Forelimb muscle (tissue), 1 donor: Measurements from ENCODE around the gene TMEM14A. TPM values are rescaled to one million over a fixed set of nuclear protein-coding genes. Genes with fewer than 3 reads are reported as not detected.
"Not testable (repeated sequence)": the region's sequence is repeated elsewhere in the genome, so short reads cannot be mapped to it uniquely, and the experiment has no call there.

ENCODE experiments used
- DNase-seq: peaks from one replicate; pipeline ENCODE4 v3.0.0-alpha.2; 2013; ENCODE audit warnings: low read depth
- polyA plus RNA-seq: library from polyadenylated mRNA; unstranded; fragments of 120-200 nt; gene quantifications from one replicate; pipeline ENCODE4 v1.2.1, GENCODE V29; 2013; ENCODE audit not compliant: insufficient read length

The TMEM14A gene
- polyA plus RNA-seq, 1 donor = 14.5 TPM

DNA sequence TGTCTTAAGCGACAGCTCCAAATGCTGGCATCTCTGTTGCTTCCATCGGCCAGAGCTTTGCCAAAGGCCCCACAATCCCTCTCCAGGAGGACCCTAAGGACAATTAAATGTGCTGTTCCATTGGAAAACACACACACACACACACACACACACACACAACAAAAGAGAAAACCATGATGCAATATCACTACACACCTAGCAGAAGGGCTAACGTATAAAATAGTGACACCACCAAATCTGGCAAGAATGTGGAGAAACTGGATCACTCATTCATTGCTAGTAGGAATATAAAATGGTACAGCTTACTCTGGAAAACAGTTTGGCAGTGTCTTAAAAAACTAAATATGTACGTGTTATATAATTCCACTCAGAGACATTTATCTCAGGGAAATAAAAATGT is 13.0 kb upstream of the TMEM14A start:
- no peak for DNase-seq

DNA sequence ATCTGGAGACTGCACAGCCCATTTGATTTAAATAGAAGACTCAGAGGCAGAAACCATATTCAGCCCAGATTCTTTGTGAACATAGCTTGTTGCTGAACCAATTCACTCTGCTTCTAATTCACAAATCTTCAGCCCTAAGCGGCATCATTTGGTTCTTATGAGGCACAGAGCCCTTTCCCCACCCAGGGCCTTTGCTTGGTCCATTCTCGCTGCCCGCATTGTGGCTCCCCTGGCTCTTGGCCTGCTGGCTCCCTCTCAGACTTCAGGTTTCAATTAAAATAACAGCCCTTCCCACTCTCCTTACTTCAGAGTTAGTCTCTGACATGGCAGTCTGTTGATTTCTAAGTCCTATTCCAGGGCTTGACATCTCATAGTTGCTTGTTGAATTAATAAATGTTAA is 9.4 kb upstream of the TMEM14A start:
- no peak for DNase-seq

DNA sequence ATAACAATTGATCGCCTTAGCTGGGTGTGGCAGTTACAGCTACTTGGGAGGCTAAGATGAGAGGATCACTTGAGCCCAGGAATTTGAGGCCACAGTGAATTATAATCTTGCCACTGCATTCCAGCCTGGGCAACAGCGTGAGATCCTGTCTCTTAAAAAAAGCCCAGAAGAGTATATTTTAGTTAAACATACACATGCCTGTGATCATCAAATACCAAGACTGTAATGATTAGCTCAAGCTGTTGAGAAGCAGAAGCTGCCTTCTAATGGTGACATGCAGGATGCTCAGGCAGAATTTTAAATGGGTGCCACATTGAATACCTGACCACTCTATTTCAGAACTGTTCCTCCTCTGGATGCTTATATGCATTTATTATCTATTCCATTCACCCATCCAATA is 8.9 kb upstream of the TMEM14A start:
- no peak for DNase-seq

DNA sequence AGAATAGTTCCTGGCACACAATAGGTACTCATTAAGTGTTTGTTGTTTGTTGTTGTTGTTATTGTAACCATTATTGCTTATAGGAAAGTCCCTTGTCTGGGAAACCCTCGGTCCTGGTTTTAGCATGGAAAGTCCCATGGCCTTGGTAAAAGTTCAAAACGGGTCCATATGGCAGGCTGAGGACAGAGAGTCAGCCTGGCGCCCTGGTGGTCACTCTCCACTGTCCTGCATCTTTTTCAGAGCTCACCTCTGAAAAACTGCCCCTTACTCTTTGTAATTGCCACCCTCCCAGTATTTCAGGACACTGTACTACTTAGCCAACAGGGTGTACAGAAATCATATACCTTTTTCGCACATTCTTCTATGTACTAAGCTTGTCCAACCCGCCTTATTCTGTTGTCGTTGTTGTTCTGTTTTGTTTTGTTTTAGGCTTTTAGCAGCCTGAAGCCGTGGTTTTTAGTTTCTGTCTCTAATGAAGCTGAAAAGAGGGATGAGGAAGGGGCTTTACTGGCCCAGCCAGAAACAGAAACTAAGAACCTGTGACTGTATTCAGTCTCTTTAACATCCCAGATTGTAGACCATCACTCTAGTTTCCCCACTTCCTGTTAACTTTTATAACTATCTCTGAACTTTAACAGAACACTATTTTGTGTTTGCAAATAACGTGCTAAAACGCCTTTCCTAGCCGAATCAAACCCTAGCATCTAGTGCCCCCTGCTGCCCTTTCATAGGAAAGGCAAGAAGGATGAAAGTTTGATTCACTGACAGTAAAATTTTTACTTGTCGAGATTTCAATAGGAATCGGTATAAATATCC is 7.6 kb upstream of the TMEM14A start:
- DNase-seq = peak; percentile 65

DNA sequence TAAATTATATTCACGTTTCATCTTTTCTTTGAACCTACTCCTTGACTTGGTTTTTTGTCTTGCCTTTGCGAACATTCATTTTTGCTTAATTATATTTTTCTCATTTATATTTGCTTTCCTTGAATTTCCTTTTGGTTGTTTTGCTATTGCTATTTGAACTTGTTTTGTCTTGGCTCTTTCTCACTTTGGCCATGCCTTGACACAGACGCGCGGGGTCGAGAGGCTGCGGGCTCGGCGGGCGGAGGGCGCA is 7.1 kb upstream of the TMEM14A start:
- no peak for DNase-seq

DNA sequence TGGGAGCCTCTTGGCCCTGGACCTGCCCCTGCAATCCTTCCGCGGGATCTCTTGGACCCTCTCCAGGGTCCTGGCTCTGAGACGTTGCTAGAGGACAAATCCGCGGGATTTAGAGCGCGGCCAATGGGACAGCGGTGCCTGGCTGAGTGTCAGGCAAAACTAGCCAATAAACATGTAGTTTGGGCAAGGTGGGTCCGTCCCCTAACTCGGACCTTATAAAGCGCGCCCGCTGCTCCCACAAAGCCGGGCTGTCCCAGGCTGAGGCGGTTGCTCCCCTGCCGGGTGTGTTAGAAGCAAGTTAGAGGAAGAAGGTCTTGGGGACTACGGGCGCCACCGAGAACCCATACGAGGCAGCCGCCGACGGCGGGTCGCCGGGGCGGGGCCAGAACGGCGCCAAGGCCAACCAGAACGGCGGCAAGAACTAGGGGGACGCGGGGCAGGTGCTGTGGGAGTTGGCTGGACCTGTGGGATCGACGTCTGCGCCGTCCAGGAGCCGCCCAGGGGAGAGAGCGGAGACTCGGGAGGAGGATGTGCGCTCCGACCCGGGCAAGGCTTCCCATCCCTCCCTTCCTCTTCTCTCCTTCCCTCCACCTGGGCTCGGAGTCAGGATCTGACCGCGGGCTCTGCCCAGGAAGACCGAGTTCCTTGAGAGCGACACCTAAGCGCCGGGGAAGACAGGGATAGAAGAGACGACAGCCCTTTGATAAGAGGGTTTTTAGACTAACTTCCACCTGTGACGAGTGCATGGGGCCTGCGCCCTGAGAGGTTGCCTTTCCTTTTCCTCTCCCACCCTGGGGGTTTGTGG is 6.5 kb upstream of the TMEM14A start:
- peak; percentile 80 for DNase-seq

DNA sequence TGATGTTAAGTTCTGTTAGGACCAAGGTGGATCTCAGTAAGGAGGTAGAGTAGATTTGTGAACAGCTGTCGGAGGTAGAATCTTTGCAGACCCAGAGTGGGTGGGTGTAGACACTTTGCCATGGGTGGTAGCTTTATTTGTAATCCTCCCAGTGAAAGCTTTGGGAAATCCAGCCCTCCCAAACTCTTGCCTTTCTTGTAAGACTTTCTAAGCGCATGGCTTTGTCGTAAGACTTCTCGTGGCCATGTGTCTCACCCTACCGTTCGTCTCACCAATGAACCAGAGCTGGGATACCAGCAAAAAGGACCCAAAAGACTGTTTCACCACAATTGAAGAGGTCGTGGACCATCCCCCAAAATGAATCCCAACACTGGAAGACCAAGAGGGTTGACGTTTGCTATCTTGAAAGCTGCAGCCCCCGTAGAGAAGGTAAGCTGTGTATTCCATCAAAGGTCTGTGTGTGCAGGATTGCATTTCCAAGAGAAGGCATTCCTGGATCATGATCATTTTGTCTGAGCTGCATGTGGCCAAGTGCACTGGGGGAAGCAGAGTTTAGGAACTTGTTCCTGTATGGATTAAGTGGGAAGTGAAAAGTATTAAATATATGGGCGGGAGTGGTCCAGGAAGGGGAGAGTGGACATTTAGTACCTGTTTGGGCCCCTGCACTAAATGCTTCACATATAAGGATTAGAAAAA is 5.8 kb upstream of the TMEM14A start:
- no peak for DNase-seq

DNA sequence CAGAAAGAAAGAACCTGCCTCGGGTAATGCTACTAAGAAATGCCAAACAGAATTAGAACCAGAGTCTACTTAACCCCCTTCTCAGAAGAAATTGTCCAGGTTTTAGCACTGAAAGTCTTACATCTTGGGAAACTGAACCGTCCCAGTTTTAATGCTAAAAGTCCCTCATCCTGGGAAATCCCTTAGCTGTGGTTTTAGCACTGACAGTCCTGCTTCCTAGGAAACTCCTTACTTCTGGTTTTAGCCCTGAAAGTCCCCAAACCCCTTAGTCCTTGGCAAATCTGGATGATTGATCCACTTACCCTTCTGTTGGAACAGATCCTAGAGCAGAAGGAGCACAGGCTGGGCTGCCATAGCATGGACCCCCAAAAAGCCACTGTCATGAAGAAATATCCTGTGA is 4.8 kb upstream of the TMEM14A start:
- DNase-seq = no peak

DNA sequence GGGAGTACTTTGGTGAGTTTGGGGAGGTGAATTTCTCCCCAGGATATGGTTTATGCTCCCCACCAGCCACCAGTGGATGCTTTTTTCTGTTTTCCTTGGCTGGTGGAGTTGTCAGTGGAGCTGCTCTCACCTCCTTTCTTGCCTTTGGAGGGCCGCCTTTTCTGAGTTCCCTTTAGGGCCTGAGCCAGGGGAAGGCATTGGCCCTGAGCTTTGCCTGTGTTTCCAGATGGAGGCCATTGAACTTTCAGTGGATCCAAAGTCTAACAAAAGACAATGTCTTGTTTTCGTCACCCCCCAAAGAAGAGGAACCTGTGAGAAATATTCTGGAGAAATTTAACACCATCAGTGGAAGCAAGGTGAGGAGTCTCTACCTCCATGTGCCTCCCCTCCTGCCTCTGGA is 4.4 kb upstream of the TMEM14A start:
- no peak for DNase-seq

DNA sequence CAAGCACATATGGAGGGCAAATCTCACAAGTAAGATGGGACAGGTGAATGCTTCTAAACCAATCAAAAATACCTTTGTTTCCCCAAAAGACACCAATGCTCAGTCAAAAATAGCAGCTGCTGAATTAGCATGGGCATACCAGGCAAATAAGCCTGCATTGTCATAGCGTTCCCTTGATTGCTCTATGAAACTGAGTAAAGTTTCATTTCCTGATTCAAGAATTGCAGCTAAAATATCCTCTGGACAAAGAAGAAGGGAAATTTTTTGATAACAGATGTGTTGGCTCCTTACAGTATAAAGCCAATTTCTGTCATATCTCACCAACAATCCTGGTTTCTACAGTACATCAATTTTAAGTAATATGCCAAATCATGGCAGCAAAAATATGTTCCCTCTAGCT is 3.3 kb upstream of the TMEM14A start:
- DNase-seq = no peak

DNA sequence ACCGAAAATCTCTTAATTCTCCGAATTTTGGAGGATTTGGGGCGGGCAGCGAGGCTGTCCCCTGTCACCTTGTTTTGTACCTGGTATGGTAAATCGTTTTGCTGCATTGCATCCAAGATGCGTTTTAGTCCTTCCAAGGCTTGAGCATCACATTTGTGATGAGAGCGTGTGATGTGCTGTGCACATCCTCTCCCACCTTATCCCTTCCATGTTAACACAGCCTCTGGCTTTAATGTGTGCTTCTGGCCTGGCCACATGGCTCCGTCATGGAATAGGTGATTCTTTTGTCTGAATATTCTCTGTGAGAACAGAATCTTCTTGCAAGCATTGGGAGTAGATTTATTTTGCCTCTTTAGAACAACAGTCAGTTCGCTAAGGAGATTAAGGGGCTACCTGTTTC is 763 bp downstream of the TMEM14A start:
- no peak for DNase-seq

DNA sequence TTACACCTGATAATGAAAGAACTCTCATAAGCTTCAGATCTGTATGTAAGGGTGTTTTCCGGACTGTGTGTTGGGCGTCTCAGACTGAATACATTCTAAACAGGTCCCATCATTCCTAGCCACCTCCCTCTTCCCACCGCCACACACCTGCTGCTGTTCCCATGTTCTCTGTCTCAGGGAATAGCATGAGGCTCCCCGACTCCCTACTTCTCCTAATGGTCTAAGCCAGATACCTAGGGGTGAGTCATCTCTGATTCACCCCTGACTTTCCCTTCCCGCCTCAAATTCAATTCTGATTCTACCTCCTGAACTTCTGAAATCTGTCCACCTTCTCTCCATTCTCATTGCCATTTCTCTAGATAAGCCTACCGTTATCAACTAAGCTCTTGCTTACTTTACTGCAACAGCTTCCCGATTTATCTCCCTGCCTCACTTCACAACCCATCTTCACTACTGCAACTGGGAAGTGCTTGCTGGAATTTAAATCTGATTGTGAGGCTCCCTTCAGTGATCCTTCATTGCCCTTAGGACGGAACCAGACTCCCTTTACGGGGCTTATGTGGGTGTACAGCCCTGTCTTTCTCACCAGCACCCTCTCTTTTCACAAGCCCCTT is 1.6 kb downstream of the TMEM14A start:
- DNase-seq = no peak

DNA sequence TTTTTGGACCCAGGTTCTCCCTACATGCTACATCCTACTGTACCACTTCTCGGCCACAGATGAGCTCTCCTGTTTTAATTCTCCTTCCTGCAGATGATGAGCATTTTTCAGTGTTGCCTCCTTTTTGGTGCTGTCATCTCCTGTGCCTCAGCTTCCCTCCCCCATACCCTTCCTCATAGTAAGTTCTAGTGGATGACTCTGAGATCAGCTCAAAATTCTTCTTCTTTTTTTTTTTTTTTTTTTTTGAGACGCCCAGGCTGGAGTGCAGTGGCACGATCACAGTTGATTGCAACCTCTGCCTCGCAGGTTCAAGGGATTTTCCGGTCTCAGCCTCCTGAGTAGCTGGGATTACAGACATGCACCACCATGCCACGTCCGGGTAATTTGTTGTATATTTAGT is 3.8 kb downstream of the TMEM14A start:
- DNase-seq = no peak

DNA sequence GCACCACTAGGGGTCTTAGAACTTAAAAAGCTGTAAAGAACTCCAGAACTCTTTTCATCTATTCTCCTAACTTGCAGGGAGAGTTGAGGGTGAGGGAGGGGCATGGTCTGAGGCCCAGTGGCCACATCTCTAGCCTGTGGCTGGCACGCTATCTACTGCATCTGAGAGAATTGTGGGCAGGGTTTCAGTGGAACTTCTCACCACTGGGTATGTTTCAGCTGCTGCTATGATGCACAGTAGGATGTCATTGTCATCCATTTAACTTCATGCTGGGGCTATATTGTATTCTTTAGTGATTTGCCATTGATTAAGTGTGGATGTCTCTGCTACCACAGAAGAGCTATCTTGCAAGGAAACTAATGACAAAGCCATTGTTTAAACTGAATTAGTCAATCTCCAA is 4.5 kb downstream of the TMEM14A start:
- no peak for DNase-seq

DNA sequence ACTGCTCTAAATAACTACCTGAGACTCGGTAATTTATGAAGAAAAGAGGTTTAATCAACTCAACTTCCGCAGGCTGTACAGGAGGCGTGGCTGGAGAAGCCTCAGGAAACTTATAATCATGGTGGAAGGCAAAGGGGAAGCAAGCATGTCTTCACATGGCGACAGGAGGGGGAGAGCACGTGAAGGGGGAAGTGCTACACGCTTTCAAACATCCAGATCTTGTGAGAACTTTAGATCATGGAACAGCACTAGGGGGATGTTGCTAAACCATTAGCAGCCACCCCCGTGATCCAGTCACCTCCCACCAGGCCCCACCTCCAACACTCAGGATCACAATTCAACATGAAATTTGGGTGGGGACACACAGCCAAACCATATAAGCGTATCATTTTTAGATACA is 5.7 kb downstream of the TMEM14A start:
- DNase-seq = not testable (repeated sequence)

DNA sequence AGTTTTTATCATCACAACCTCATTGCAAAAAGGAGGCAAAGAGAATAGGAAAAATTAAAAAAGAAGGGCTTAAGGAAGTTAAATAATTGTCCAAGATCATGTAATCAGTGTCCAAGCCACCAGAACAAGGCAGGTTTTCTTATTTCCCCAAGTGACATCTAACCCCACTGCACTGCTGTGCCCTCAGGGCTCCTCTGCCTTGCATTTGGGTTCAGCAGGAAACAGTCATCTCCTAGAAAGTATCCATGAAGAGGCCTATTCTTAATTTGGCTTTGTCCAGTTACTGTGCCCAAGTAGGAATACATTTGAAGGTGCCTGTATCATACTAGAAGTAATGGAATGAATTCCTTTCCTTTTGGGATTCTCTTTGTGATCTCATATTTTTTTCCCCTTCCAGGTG is 10.5 kb downstream of the TMEM14A start:
- DNase-seq = no peak

DNA sequence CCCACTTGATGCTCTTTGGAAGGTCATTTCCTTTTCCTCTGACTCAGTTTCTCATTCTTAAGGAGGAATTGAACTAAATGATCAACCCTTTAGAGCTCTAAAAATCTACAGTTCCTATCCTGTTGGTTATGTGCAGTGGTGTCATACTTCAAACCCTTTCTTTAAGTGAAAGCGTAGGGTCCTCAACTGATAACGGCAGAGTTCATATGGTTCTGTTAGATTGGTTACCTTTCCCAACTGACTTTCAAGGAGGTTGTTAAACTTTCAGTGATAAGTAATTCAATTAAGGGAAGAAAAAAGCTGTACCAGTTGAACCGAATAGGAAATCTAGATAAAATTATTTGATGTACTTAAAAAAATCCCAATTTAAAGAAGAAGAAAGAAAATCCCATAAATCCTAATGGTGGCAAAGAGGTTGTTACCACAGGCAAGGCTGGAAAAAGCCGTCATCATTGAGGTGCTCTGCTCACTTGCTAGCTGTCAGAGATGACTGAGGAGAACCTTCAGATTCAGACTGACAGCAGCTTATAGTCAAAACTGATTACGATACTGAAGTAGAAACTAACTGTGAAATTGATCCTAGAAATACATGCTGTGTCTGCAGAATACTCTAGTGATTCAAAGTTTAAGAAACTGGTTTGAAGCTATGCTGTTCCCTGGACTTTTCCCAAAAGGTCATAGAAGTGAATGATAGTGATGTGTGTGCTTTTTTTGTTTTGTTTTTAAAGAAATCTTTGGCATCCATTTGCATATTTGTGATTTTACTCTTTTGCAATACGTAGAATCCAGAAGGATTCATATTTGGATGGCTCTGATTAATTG is 16.2 kb downstream of the TMEM14A start:
- DNase-seq = no peak

DNA sequence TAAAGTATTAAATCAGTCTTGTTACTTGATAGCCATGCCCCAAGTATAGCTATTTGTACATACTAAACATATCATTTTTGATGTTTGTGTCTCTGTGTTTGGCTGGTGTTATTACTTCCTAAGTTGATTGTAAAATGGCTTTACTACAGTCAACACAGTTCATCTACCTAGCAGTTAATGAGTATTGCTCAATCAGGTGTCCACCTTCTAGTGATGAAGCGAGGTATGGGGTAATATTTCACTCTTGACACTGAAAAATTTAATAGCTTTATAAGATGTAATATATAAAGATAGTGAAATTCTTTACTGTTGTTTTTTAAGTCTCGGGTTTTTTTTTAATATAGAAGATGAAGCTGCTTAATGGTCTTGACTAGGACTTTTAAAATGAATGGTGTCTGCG is 18.9 kb downstream of the TMEM14A start:
- no peak for DNase-seq

DNA sequence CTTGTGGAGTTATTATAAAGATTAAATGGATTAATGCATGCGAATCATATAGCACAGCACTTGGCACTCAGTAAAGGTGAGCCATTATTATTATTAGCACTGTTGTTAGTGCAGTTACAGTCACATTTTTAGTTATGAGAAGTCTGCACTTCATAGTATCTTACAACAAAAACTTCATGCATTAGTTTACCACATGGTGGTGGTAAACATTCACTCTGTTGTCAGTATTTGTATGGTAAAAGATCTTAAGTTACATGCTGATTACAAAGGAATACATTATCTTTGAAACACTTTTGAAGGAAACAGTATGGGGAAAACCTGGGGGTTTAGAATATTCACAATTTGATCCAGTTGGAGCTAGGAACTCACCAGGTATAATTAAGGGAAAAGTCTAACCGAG is 20.8 kb downstream of the TMEM14A start:
- DNase-seq = no peak

DNA sequence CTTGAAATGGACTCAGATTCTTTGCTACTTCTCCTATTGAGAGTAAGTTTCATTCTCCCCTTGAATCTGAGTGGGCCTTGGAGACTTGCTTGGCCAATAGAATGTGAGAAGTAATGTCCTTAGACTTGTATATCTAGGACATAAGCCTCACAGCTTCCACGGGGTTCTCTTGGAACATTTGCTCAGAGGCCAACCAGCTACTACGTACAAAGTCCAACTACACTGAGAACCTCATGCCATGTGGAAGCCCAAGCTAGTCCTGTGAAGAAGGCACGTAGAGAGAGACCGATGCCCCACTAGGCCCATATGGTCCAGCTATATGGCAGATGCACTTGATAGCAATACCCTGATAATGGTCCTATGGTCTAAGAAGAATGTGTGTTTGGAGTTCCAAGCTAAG is 22.9 kb downstream of the TMEM14A start:
- DNase-seq = no peak

DNA sequence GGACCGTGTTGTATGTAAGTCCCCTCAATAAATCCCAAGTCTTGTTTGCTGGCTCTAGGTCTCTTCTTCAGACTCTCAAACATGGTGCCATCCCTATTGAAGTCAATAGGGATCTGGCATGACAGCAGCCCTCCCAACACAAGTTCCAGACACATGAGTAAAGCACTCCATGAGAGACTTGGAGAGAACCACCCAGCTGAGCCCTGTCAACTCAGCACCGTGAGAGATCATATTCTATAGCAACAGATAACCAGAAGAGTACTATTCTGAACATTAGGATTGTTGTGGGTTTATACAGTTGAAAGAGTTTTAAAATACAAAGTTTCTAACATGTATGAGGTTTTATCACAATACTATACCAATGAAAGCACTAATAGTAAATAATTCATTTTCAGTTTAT is 23.5 kb downstream of the TMEM14A start:
- no peak for DNase-seq

DNA sequence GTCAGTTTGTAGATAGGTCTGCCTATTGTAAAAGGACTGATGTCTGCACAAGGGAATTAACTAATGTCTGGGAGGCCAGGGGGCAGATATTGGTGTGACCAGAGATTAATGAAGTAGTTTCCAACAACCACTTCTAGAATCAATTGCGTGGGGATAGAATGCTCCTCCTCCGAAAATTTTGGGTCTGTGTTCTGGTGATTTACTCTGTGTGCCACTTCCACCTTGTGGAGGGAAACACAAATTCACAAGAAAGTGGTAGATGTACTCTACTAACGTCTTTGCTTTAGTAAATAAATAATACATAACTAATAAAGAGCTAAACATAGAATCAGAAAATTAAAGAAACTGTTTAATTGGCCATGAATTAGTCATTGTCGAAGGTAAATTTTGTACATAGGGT is 25.5 kb downstream of the TMEM14A start:
- no peak for DNase-seq
